Activated CD4-positive, alpha-beta T cell treated with anti-CD3 and anti-CD28 coated beads, Interleukin-10, Interleukin-2, amounts not matched to agents 100 ng/mL and 50 ng/mL, durations not matched to agents 16 hours and 8 hours (primary cell): ENCODE results near the gene GPC3.
A peak's percentile ranks its signal among the peaks of the same experiment; 100 is the strongest.
"Not testable (repeated sequence)": the region's sequence is repeated elsewhere in the genome, so short reads cannot be mapped to it uniquely, and the experiment has no call there.

ENCODE experiments used
- DNase-seq: peaks from one replicate; pipeline ENCODE4 v3.0.0-alpha.2; 2020

The GPC3 gene

GRCh38 chrX:133985164-133985966 is at the start of gene GPC3:
Gene GPC3 (minus strand): TSS chrX:133985594.
- DNase-seq: peak; percentile 22

GRCh38 chrX:134032441-134032840 is 47.0 kb upstream of the GPC3 start:
- no peak for DNase-seq

- DNase-seq: peak; percentile 46
Measured at GRCh38 chrX:134026565-134027311, 41.3 kb upstream of the GPC3 start.

- DNase-seq: no peak
Measured at GRCh38 chrX:134025986-134026545, 40.7 kb upstream of the GPC3 start.

GRCh38 chrX:134024686-134025377 is 39.4 kb upstream of the GPC3 start:
- DNase-seq: no peak

- DNase-seq: no peak
Measured at GRCh38 chrX:134023851-134024281, 38.5 kb upstream of the GPC3 start.

- no peak for DNase-seq
Measured at GRCh38 chrX:134020910-134021309, 35.5 kb upstream of the GPC3 start.

- DNase-seq: no peak
Measured at GRCh38 chrX:134019567-134020206, 34.3 kb upstream of the GPC3 start.

GRCh38 chrX:134016309-134016708 is 30.9 kb upstream of the GPC3 start:
- DNase-seq: not testable (repeated sequence)

- not testable (repeated sequence) for DNase-seq
Measured at GRCh38 chrX:134015510-134015909, 30.1 kb upstream of the GPC3 start.

GRCh38 chrX:134013524-134013923 is 28.1 kb upstream of the GPC3 start:
- DNase-seq: no peak

GRCh38 chrX:134013092-134013497 is 27.7 kb upstream of the GPC3 start:
- DNase-seq: peak; percentile 61

GRCh38 chrX:134010690-134011089 is 25.3 kb upstream of the GPC3 start:
- no peak for DNase-seq

GRCh38 chrX:134007716-134008115 is 22.3 kb upstream of the GPC3 start:
- no peak for DNase-seq

GRCh38 chrX:134006484-134007161 is 21.2 kb upstream of the GPC3 start:
- peak; percentile 66 for DNase-seq

- DNase-seq: no peak
Measured at GRCh38 chrX:134004084-134004483, 18.7 kb upstream of the GPC3 start.

- DNase-seq: no peak
Measured at GRCh38 chrX:134002921-134003615, 17.7 kb upstream of the GPC3 start.

- DNase-seq: no peak
Measured at GRCh38 chrX:134000260-134001245, 15.2 kb upstream of the GPC3 start.

- no peak for DNase-seq
Measured at GRCh38 chrX:133999031-133999705, 13.8 kb upstream of the GPC3 start.

GRCh38 chrX:133995759-133996158 is 10.4 kb upstream of the GPC3 start:
- no peak for DNase-seq
